Panc1 (cell line): ENCODE measurements around the gene UBE2O. TPM values are rescaled to one million over a fixed set of nuclear protein-coding genes. Genes with fewer than 3 reads are reported as not detected.

Experiments used
- ATAC-seq: fragments of 200-7000 bp; cut with Tn5 transposase; 2 replicates; pipeline ENCODE4 v1.9.1; 2020; ENCODE audit warnings: mild to moderate bottlenecking, moderate library complexity
- BruUV-seq: library from RNA; stranded (reverse); fragments of 400-500 nt; replicated peaks from 2 replicates; lab custom pipeline; 2021; lab: Mats Ljungman, UMichigan
- CTCF ChIA-PET: fragments of 300-600 bp; sonication (Branson Sonifier 250); formaldehyde crosslinking; loops from one replicate; lab custom pipeline; 2022; ENCODE audit warnings: antibody characterized with exemption; lab: Charles Lee
- POLR2A ChIA-PET: fragments of 300-600 bp; sonication (Branson Sonifier 250); formaldehyde crosslinking; loops from one replicate; lab custom pipeline; 2022; ENCODE audit warnings: antibody characterized with exemption; lab: Charles Lee
- DNase-seq: peaks from one replicate; pipeline ENCODE4 v3.0.0-alpha.2; 2010; ENCODE audit warnings: low read depth, low spot score
- H3K27ac ChIP-seq: 2 replicates; pipeline ENCODE4 v1.5.1; 2011; ENCODE audit warnings: mild to moderate bottlenecking, low read length, inconsistent platforms
- H3K27me3 ChIP-seq: fragments of 200-500 bp; sonication (Bioruptor generic); 2 replicates; pipeline ENCODE4 v1.6.0; 2014; ENCODE audit warnings: low read length, inconsistent platforms; ENCODE audit not compliant: control insufficient read depth, insufficient read depth
- H3K36me3 ChIP-seq: fragments of 200-500 bp; sonication (Bioruptor generic); 2 replicates; pipeline ENCODE4 v1.5.1; 2014; ENCODE audit warnings: inconsistent platforms, mild to moderate bottlenecking, low read length, moderate library complexity; ENCODE audit not compliant: control insufficient read depth, insufficient read depth
- H3K4me1 ChIP-seq: 2 replicates; pipeline ENCODE4 v1.5.1; 2011; ENCODE audit warnings: inconsistent platforms, mild to moderate bottlenecking, low read length, moderate library complexity; ENCODE audit not compliant: control insufficient read depth, insufficient read depth
- H3K4me3 ChIP-seq, 2 experiments: 2 replicates each; pipeline ENCODE4 v1.5.1; 2011 to 2012; ENCODE audit warnings: low read depth in 2 of 2, low read length in 2 of 2, mild to moderate bottlenecking in 2 of 2, inconsistent platforms in 1 of 2, moderate library complexity in 1 of 2
- H3K9me3 ChIP-seq: fragments of 200-500 bp; sonication (Bioruptor generic); 2 replicates; pipeline ENCODE4 v1.5.1; 2014; ENCODE audit warnings: low read depth, mild to moderate bottlenecking, inconsistent platforms, low read length, moderate library complexity; ENCODE audit not compliant: control insufficient read depth, insufficient read depth
- POLR2AphosphoS5 ChIP-seq: IDR thresholded peaks from 2 replicates; pipeline ENCODE4 v1.6.1; 2012; ENCODE audit warnings: mild to moderate bottlenecking, low read depth, low read length, moderate library complexity
- REST ChIP-seq, 2 experiments: IDR thresholded peaks; 2 replicates each; pipeline ENCODE4 v1.6.1; 2011 to 2012; ENCODE audit warnings: low read depth in 2 of 2, control low read depth in 1 of 2, low read length in 1 of 2, mild to moderate bottlenecking in 1 of 2, moderate library complexity in 1 of 2; ENCODE audit not compliant: insufficient read depth in 1 of 2
- SIN3A ChIP-seq: IDR thresholded peaks from 2 replicates; pipeline ENCODE4 v1.6.1; 2012; ENCODE audit warnings: low read depth, mild to moderate bottlenecking, low read length, moderate library complexity, borderline replicate concordance; ENCODE audit not compliant: insufficient read depth
- TCF7L2 ChIP-seq: IDR thresholded peaks from 2 replicates; pipeline ENCODE4 v1.6.1; 2011; ENCODE audit warnings: mild to moderate bottlenecking, low read depth, low read length, inconsistent platforms
- in situ Hi-C: cut with HindIII; loops from 2 replicates; pipeline ENCODE4 v1.10.0; 2016; ENCODE audit warnings: low sequenced_read_pairs, low pct_unique_long_range_greater_than_20kb
- intact Hi-C: fragments of 100-400 bp; cut with micrococcal nuclease; formaldehyde crosslinking; loops from one replicate; pipeline ENCODE4 v1.10.0; 2022; ENCODE audit not compliant: unreplicated experiment
- total RNA-seq: library from RNA; stranded (reverse); gene quantifications from one replicate; pipeline ENCODE4 v1.2.1, GENCODE V29; 2021; ENCODE audit not compliant: unreplicated experiment
- TF ChIP-seq, protein P1 (sequence below): fragments of 450-650 bp; IDR thresholded peaks from 2 replicates; pipeline ENCODE4 v1.5.1; 2017; ENCODE audit warnings: mild to moderate bottlenecking

UBE2O gene
- total RNA-seq, 1 experiment from 2014 or later: 47.5 TPM

DNA sequence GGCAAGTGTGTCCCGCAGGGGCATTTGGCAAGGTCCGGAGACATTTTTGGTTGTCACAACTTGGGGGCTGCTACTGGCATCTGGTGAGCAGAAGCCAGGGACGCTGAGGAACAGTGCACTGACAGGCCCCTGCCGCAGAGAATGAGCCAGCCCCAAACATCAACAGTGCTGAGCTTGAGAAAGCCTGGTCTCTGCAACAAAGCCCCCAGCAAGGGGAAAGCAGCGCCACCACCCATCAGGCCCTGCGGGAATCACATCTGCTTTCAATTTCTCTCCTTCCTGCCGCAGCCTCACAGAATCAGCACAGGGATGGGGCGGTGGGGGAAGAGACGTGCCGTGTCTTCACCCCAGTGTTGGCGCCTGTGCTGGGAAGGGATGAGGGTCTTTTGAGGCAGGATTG lies 84.4 kb downstream of the UBE2O start:
- ATAC-seq (no peak), DNase-seq (no peak)
- Histone ChIP-seq H3K4me1 (0 out of 2 replicates have a peak, but pooled peaks cover 5% of the 10 kb centered on the region), H3K27me3 (no peaks in the 10 kb centered on the region), H3K27ac (no peak overlapping the region), H3K4me3 (no peak overlapping the region), H3K36me3 (no peaks in the 10 kb centered on the region), H3K9me3 (no peaks in the 10 kb centered on the region)
- CTCF ChIA-PET: no interaction called here
- in situ Hi-C loops (no loop called here), intact Hi-C loops (no loop called here)
- TF ChIP-seq POLR2AphosphoS5 (no peak), SIN3A (no peak), REST (IDR thresholded peaks at IDR 0.05; ENCODE audit: insufficient read depth in 1 of 2, low read depth in 2 of 2, low read length in 1 of 2) (no peak), TCF7L2 (no peak)
- TF ChIP-seq, protein P1, sequence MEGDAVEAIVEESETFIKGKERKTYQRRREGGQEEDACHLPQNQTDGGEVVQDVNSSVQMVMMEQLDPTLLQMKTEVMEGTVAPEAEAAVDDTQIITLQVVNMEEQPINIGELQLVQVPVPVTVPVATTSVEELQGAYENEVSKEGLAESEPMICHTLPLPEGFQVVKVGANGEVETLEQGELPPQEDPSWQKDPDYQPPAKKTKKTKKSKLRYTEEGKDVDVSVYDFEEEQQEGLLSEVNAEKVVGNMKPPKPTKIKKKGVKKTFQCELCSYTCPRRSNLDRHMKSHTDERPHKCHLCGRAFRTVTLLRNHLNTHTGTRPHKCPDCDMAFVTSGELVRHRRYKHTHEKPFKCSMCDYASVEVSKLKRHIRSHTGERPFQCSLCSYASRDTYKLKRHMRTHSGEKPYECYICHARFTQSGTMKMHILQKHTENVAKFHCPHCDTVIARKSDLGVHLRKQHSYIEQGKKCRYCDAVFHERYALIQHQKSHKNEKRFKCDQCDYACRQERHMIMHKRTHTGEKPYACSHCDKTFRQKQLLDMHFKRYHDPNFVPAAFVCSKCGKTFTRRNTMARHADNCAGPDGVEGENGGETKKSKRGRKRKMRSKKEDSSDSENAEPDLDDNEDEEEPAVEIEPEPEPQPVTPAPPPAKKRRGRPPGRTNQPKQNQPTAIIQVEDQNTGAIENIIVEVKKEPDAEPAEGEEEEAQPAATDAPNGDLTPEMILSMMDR: no peak
- BruUV-seq: no TSS peak
- POLR2A ChIA-PET: no interaction called here

- no TSS peak for BruUV-seq
- in situ Hi-C loops: no loop called here
- DNase-seq: no peak
- no peak for ATAC-seq
- CTCF ChIA-PET: interaction anchor here (0.7 kb wide), 1 partner anchor 13 kb away, joined by 3 read pairs; no protein-coding TSS in a partner anchor
- Histone ChIP-seq H3K27me3 (no peaks in the 10 kb centered on the region), H3K36me3 (no peaks in the 10 kb centered on the region), H3K4me3 (no peak overlapping the region), H3K27ac (no peak overlapping the region), H3K9me3 (no peaks in the 10 kb centered on the region), H3K4me1 (0 out of 2 replicates have a peak, but pooled peaks cover 5% of the 10 kb centered on the region)
- POLR2A ChIA-PET: no interaction called here
- intact Hi-C loops: no loop called here
- TF ChIP-seq POLR2AphosphoS5: no peak
- TF ChIP-seq REST (IDR thresholded peaks at IDR 0.05; ENCODE audit: insufficient read depth in 1 of 2, low read depth in 2 of 2, low read length in 1 of 2): no peak
- TF ChIP-seq TCF7L2: no peak
- TF ChIP-seq, protein P1: no peak
- no peak for TF ChIP-seq SIN3A
Measured at GRCh38 chr17:76367642-76368041, 85.3 kb downstream of the UBE2O start.
